Left lung (tissue), 10 donors: ENCODE results near the gene SNED1. TPM values are rescaled to one million over a fixed set of nuclear protein-coding genes. Genes with fewer than 3 reads are reported as not detected.

ENCODE experiments used
- ATAC-seq: fragments of 200-7000 bp; cut with Tn5 transposase; one replicate; pipeline ENCODE4 v1.9.1; 2020; ENCODE audit warnings: moderate library complexity
- DNase-seq, 4 donors: peaks; one replicate each; pipeline ENCODE4 v3.0.0-alpha.2; 2013 to 2020
- H3K27ac ChIP-seq, 2 donors: fragments of 200-600 bp; sonication (generic) in 1 of 2; one replicate each; pipeline versions ENCODE4 v1.5.0 to v1.8.0; 2020 to 2021
- H3K27me3 ChIP-seq, 2 donors: fragments of 200-600 bp; sonication (generic) in 1 of 2; one replicate each; pipeline versions ENCODE4 v1.5.0 to v1.8.0; 2020 to 2021
- H3K36me3 ChIP-seq, 2 donors: fragments of 200-600 bp; sonication (generic) in 1 of 2; one replicate each; pipeline versions ENCODE4 v1.5.0 to v1.8.0; 2020 to 2021
- H3K4me1 ChIP-seq, 2 donors: fragments of 200-600 bp; one replicate each; pipeline ENCODE4 v1.8.0; 2021
- H3K4me3 ChIP-seq, 2 donors: fragments of 200-600 bp; sonication (generic) in 1 of 2; one replicate each; pipeline versions ENCODE4 v1.5.0 to v1.8.0; 2020 to 2021; ENCODE audit warnings: mild to moderate bottlenecking in 1 of 2
- H3K9me3 ChIP-seq, 2 donors: fragments of 200-600 bp; sonication (generic) in 1 of 2; one replicate each; pipeline versions ENCODE4 v1.5.0 to v1.8.0; 2020 to 2021
- CTCF ChIP-seq, 2 donors: fragments of 200-600 bp; sonication (generic) in 1 of 2; IDR thresholded peaks; one replicate each; pipeline versions ENCODE4 v1.5.0 to v1.8.0; 2021; ENCODE audit warnings: antibody characterized with exemption in 2 of 2
- intact Hi-C, 2 donors: fragments of 100-400 bp; cut with DNase I; formaldehyde crosslinking; loops; one replicate each; pipeline versions ENCODE4 v1.11.2 to v1.14.2; 2022
- polyA plus RNA-seq, 6 donors: library from polyadenylated mRNA; unstranded; fragments of 120-200 nt; gene quantifications; one replicate each; pipeline ENCODE4 v1.2.1, GENCODE V29; 2013; ENCODE audit not compliant: insufficient read length in 6 of 6
- total RNA-seq, 2 donors: library from RNA; stranded (reverse); fragmentation: NEBNext Ultra II Directional; extraction: Animal tissue kit (Norgen Biotek cat#: 25700); gene quantifications; one replicate each; pipeline ENCODE4 v1.2.1, GENCODE V29; 2021
- donor health status: DM: no; HTN: yes; CAD: no.
- donor health status: DM: no; HTN: no; CAD: no.

The SNED1 gene
- total and polyA plus RNA-seq, 8 donors = 36.4 to 81.0 (median 54.7) TPM

GRCh38 chr2:241080405-241081189 is 82.2 kb downstream of the SNED1 start:
- Histone ChIP-seq H3K36me3 (peaks cover 0 to 5% of the 10 kb centered on the region in 2 donors), H3K27me3 (no peaks in the 10 kb centered on the region), H3K4me1 (peaks cover 0 to 11% of the 10 kb centered on the region in 2 donors), H3K4me3 (no peak overlapping the region), H3K27ac (no peak overlapping the region), H3K9me3 (no peaks in the 10 kb centered on the region)
- ATAC-seq = peak; percentile 4
- DNase-seq = no peak
- no peak for TF ChIP-seq CTCF (IDR thresholded peaks at IDR 0.05)
- intact Hi-C loops = no loop called here

- no peak for TF ChIP-seq CTCF (IDR thresholded peaks at IDR 0.05)
- ATAC-seq (peak; percentile 5), DNase-seq (no peak)
- Histone ChIP-seq H3K9me3 (no peaks in the 10 kb centered on the region), H3K4me3 (no peak overlapping the region), H3K36me3 (peaks cover 0 to 11% of the 10 kb centered on the region in 2 donors), H3K27ac (no peak overlapping the region), H3K27me3 (no peaks in the 10 kb centered on the region), H3K4me1 (peaks cover 0 to 11% of the 10 kb centered on the region in 2 donors)
- intact Hi-C loops = no loop called here
These were observed 82.8 kb downstream of the SNED1 start for GRCh38 chr2:241081190-241081642.

GRCh38 chr2:241081643-241082340 is 83.4 kb downstream of the SNED1 start:
- Histone ChIP-seq H3K27me3 (no peaks in the 10 kb centered on the region), H3K36me3 (peaks cover 0 to 17% of the 10 kb centered on the region in 2 donors), H3K4me3 (no peak overlapping the region), H3K9me3 (no peaks in the 10 kb centered on the region), H3K27ac (no peak overlapping the region), H3K4me1 (peaks cover 0 to 11% of the 10 kb centered on the region in 2 donors)
- DNase-seq (no peak), ATAC-seq (peak; percentile 4)
- intact Hi-C loops = no loop called here
- TF ChIP-seq CTCF (IDR thresholded peaks at IDR 0.05) = no peak

- no peaks in the 10 kb centered on the region for H3K27me3 ChIP-seq
- intact Hi-C loops = no loop called here
- H3K4me3 ChIP-seq = no peak overlapping the region
- peaks cover 0 to 11% of the 10 kb centered on the region in 2 donors for H3K4me1 ChIP-seq
- no peak for ATAC-seq
- no peaks in the 10 kb centered on the region for H3K9me3 ChIP-seq
- peaks cover 0 to 23% of the 10 kb centered on the region in 2 donors for H3K36me3 ChIP-seq
- TF ChIP-seq CTCF (IDR thresholded peaks at IDR 0.05) = no peak
- no peak for DNase-seq
- H3K27ac ChIP-seq = no peak overlapping the region
These were observed 84.1 kb downstream of the SNED1 start for GRCh38 chr2:241082341-241083090.

GRCh38 chr2:241083091-241083415 is 84.6 kb downstream of the SNED1 start:
- ATAC-seq = no peak
- peaks cover 0 to 11% of the 10 kb centered on the region in 2 donors for H3K4me1 ChIP-seq
- peaks cover 0 to 29% of the 10 kb centered on the region in 2 donors for H3K36me3 ChIP-seq
- H3K4me3 ChIP-seq = no peak overlapping the region
- intact Hi-C loops = no loop called here
- no peaks in the 10 kb centered on the region for H3K27me3 ChIP-seq
- DNase-seq = no peak
- H3K9me3 ChIP-seq = no peaks in the 10 kb centered on the region
- TF ChIP-seq CTCF (IDR thresholded peaks at IDR 0.05) = no peak
- no peak overlapping the region for H3K27ac ChIP-seq
